DMS 273 treated with DMSO at 0.1 percent for 48 hours (cell line): ENCODE measurements around the gene UPF1.

Source experiments
- DNase-seq: peaks from one replicate; lab custom pipeline; 2025; lab: John Stamatoyannopoulos, UW

The UPF1 gene

DNA sequence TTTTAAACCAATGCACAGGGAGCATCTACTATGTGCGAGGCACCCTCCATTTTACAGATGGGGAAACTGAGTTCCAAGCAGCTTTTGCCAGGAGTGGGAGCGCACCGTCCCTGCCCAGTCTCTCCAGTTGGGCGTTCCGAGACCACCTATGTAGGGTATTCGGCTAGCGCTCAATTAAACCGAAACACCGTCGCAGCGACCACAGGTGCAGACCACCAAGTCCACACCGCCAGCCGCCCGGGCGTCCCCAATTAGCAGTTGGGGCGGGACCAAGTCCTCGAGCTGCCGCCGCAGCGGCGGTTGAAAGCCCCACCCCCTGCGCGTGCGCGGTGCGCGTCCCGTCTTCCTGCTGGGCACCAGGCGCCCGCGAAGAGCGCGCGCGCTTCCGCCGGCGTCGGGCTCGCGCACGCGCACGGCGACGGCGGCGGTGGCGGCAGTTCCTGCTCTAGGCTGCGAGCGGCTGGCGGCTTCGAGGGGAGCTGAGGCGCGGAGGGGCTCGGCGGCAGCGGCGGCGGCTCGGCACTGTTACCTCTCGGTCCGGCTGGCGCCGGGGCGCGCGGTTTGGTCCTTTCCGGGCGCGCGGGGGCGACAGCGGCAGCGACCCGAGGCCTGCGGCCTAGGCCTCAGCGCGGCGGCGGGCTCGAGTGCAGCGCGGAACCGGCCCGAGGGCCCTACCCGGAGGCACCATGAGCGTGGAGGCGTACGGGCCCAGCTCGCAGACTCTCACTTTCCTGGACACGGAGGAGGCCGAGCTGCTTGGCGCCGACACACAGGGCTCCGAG, at the start of gene UPF1:
TSS of gene UPF1 (plus strand) at position 436 of the 782 bp plus-strand sequence. CDS start at position 687, 251 bp downstream.
- DNase-seq = peak; percentile 77

DNA sequence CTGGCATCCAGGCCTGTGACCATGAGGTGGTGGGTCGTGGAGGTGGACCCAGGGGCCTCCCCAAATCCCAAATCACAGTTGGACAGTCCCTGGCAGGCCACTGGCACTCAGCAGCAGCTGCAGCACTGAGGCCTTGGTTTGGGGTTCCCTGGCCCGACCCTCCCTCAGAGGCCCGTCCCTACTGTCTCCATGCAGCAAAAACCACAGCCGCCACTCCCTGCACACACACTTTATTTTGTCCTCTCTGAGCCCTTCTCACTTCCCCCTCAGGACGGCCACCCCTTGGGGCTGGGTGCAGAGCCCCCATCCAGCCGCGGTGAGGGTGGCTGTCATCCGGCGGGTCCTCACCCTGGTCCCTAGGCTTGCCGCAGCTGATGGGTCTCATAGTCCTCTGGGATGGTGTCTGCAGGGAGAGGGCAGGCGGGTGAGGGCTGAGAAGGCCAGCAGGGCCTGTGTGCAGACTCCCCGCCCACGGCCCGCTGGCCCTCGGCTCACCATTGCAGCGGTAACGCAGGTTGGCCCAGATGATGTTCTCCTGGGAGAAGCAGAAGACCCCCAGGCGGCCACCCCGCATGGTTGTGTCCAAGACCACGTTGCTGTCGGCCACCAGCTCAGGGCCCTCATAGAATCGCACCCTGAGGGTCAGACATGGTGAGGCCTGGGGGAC, 49.1 kb upstream of the UPF1 start:
- no peak for DNase-seq

- no peak for DNase-seq
Measured at GRCh38 chr19:18783958-18784785, 47.6 kb upstream of the UPF1 start.

DNA sequence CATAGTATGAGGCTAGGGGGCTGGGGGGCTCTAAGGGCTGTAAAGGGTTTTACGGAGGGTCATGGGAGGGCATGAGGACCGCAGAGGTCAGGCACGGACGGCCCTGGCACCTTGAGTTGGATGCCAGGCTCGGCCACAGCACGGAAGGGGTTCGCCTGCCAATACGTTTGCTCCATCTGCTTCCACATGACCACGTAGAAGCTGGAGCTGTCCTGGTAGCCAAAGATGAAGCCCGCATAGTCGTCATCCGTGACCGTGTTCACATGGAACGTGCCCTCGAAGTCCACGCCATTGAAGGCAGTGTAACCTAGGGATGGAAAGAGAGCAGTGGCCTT, 47.0 kb upstream of the UPF1 start:
- DNase-seq = no peak

DNA sequence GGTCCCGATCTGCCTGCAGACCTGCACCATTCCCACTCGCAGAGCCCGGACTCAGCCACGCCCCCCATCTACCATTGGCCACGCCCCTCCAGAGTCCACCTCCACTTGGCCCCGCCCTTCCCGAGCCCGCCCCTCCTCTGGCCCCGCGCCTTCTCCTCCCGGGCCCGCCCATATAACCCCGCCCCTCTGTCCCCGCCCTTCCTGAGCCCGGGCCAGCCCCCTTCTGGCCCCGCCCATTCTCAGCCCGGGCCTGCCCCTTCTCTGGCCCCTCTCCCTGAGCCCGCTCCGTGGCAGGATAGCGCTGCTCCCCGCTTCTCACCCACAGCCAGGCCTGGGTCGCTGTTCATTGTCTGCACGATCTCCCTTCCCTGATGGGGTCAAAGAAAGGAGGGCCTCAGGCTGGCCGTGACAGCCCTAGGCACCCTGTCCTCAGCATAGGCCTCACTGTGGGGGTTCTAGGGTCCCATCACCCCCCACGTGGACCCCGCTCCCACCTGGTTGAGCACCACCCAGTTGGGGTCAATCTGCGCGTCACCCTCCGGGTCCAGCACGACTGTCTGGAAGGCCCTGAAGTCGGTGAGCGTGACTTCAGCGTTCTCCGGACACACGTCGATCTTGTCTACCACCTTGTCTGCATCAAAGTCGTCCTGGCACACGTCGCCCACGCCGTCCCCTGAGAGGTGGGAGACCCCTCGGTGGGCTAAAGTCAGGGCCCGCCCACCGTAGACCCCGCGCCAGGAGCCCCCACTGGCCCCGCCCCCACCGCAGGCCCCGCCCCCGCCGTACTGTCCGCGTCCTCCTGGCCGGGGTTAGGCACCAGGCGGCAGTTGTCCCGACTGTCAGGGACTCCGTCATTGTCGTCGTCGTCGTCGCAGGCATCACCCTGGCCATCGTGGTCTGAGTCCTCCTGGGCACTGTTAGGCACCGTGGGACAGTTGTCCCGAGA, 46.3 kb upstream of the UPF1 start:
- no peak for DNase-seq

- no peak for DNase-seq
Measured at GRCh38 chr19:18788529-18789421, 43.0 kb upstream of the UPF1 start.

GRCh38 chr19:18789422-18789869, 42.3 kb upstream of the UPF1 start:
- no peak for DNase-seq

DNA sequence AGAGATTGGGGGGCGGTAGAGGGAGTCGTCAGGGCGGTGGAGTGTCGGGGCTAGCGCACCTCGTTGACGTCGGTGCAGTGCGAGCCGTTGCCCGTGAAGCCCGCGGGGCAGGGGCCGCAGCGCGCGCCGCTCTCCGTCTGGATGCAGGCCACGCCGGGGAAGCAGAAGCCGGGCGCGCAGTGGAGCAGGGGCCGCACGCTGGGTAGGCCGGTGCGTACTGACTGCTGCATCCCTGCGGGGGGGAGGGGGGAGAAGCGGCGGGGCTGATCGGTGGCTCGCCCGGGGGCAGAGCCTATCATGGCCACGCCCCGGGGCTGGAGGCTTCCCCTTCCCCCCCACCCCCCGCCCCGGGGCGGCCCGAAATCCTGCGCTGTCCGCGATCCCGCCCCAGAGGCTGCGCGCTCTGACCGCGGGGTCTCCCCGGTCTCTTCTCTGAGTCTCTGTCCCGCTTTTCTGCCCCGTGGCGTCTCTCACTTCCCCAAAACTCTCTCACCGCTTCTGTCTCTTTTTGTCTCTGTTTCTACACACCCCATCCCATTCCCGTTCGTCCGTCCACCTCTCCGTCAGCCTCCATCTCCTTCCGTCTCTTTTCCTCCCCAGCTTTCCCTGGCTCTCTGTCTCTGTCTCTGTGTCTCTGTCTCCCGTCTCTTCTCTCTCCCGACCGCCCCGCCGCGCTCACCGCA, 41.7 kb upstream of the UPF1 start:
- no peak for DNase-seq

DNA sequence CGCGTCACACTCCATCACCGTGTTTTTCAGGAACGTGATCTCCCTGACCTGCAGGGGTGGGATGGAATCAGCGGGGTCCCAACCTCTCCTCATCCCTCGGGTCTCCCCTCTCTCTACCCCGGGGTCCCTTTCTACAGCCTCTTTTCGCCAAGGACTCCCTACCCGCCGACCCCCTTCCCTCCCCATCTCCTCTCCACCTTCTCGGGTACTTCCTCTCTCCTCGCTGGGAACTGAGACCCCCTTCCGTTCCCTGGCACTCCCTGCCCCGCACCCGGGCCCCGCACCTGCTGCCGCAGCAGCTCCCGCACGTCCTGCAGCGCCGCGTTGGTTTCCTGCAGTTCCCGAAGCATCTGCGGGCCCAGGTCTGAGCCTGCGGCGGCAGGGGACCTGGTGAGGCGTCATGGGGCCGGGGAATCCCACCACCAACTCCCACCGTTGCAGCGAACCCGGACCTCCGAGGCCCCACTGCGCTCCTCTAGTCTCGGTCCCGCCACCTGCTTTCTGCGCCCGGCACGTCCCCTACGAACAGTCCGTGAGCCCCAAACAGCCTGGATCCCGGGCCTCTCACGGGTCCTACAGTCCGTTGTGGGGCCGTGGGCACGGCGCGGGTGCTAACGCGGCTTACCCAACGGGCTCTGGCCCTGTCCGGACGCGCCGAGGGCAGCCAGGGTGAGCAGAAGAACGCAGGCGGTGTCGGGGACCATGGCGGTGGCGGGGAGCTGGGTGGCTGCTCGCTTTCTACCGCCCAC, 41.0 kb upstream of the UPF1 start, which contains the start of gene COMP:
TSS of gene COMP (minus strand) at position 740 of the 749 bp plus-strand sequence. CDS start at position 704, 36 bp downstream.
- no peak for DNase-seq

- DNase-seq = no peak
Measured at GRCh38 chr19:18791315-18791678, 40.5 kb upstream of the UPF1 start.

- no peak for DNase-seq
Measured at GRCh38 chr19:18792661-18793060, 39.1 kb upstream of the UPF1 start.

GRCh38 chr19:18793144-18794028, 38.4 kb upstream of the UPF1 start:
- no peak for DNase-seq

GRCh38 chr19:18794029-18794313, 37.8 kb upstream of the UPF1 start:
- DNase-seq = no peak

DNA sequence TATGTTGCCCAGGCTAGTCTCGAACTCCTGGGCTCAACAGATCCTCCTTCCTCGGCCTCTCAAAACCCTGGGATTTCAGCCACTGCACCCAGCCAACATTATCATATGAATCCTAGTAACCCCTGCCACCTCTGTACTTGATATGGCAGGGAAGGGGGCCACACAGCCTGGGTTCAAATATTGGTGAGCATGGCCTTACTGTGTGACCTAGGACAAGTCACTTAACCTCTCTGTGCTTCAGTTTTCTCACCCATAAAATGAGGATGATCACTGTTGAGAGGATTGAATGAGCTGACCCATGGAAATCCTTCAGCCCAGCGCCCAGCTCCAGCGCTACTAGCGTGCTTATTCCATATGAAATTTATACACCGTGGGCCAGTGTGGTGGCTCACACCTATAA, 37.1 kb upstream of the UPF1 start:
- no peak for DNase-seq

GRCh38 chr19:18795540-18795939, 36.2 kb upstream of the UPF1 start:
- DNase-seq = no peak

GRCh38 chr19:18796239-18796638, 35.5 kb upstream of the UPF1 start:
- DNase-seq = no peak

DNA sequence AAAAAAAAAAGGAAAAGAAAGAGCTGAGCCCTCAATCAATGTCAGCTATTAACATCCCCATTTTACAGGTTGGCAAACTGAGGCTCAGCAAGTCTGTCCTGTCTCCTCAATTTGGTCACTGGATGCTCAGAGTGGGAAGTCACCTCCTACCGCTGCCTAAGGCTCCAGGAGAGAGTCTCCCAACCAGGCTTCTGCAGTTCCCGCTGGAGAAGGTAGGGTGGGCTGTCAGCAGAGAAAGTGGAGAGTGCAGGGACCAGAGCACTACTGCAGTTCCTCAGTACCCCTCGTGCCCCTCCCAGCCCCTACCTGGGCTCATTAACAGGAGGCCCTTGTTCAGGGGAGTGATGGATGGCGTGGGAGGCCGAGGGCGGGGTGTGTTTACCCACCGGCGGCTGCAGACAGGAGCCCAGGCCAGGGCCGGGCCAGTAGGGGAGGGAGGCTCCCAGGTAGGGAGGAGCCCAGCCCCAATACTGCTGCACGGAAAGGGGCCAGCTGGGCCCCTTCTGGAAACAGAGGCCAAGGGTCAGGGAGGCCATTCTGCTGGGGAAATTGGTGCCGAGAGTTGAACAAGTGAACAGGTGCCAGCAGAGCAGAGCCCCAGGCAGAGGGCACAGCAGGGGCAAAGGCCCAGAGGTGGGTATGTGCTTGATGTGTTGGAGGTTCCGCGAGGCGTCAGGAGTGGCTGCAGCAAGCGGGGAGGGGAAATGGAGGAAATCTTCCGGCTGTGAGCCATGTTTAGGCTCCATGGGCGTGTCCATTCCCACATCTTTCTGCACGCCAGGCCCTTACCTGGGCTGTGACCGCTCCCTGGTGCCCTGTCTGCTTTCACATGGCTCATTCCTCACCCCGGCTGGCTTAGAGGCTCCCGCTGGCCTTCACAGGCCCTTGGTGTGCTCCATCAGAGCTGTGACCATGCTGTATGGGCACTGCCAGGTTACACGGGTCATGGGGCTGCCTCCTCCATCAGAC, 33.1 kb upstream of the UPF1 start:
- DNase-seq = no peak
